H1 (cell line): Measurements from ENCODE around the gene TAF1D. TPM values are rescaled to one million over a fixed set of nuclear protein-coding genes. Genes with fewer than 3 reads are reported as not detected.

ENCODE experiments used
- CTCF ChIA-PET: fragments of 300-600 bp; sonication (Branson Sonifier 250); formaldehyde crosslinking; loops from one replicate; lab custom pipeline; 2021; ENCODE audit not compliant: partially characterized antibody; lab: Charles Lee
- POLR2A ChIA-PET: fragments of 300-600 bp; sonication (Branson Sonifier 250); formaldehyde crosslinking; loops from one replicate; lab custom pipeline; 2021; ENCODE audit warnings: inconsistent platforms; ENCODE audit not compliant: partially characterized antibody; lab: Charles Lee
- DNase-seq, 2 experiments: peaks; one replicate each; pipeline versions ENCODE4 v3.0.0 to v3.0.0-alpha.2; 2010 to 2022; ENCODE audit warnings: low spot score in 2 of 2, low read depth in 1 of 2, mixed read lengths in 1 of 2
- FAIRE-seq: peaks from 2 replicates; lab custom pipeline; 2011; peaks lifted over from hg19 to GRCh38; lab: Jason Lieb, UNC
- H2AFZ ChIP-seq: 2 replicates; pipeline ENCODE4 v1.8.1; 2012; ENCODE audit warnings: low read length, inconsistent platforms
- H2AK5ac ChIP-seq: 2 replicates; pipeline ENCODE4 v1.6.1; 2013; ENCODE audit warnings: low read depth, low read length
- H2BK120ac ChIP-seq: replicated peaks from 2 replicates; pipeline ENCODE3; 2013; ENCODE audit warnings: low read depth, low read length, inconsistent platforms
- H2BK12ac ChIP-seq: 2 replicates; pipeline ENCODE4 v1.6.1; 2013; ENCODE audit warnings: low read depth, low read length
- H2BK15ac ChIP-seq: 2 replicates; pipeline ENCODE4 v1.6.1; 2013; ENCODE audit warnings: low read length
- H2BK20ac ChIP-seq: 2 replicates; pipeline ENCODE4 v1.6.1; 2013; ENCODE audit warnings: low read length
- H2BK5ac ChIP-seq: 2 replicates; pipeline ENCODE4 v1.6.1; 2013; ENCODE audit warnings: low read depth, low read length
- H3K14ac ChIP-seq: 2 replicates; pipeline ENCODE4 v1.6.1; 2013; ENCODE audit warnings: inconsistent platforms; ENCODE audit not compliant: insufficient read length
- H3K18ac ChIP-seq: 2 replicates; pipeline ENCODE4 v1.6.1; 2013; ENCODE audit warnings: low read length; ENCODE audit errors: extremely low read depth
- H3K23ac ChIP-seq: 2 replicates; pipeline ENCODE4 v1.6.1; 2013; ENCODE audit warnings: inconsistent platforms; ENCODE audit not compliant: insufficient read length
- H3K23me2 ChIP-seq: 2 replicates; pipeline ENCODE4 v1.6.1; 2013; ENCODE audit warnings: low read depth, low read length
- H3K27ac ChIP-seq: 2 replicates; pipeline ENCODE4 v1.6.1; 2011; ENCODE audit warnings: low read depth, low read length, inconsistent platforms
- H3K27me3 ChIP-seq, 4 experiments: replicated peaks in 1 of 4; 1 replicate in 1 of 4; 2 replicates in 3 of 4; pipeline versions ENCODE4 v1.6.1 to v1.8.1; 2011 to 2013; ENCODE audit warnings: low read length in 3 of 4, mild to moderate bottlenecking in 3 of 4, inconsistent platforms in 2 of 4, mixed read lengths in 2 of 4, moderate library complexity in 1 of 4; ENCODE audit not compliant: control insufficient read depth in 3 of 4, insufficient read depth in 3 of 4; ENCODE audit errors: extremely low read depth in 1 of 4
- H3K36me3 ChIP-seq, 4 experiments: 2 replicates each; pipeline versions ENCODE4 v1.6.1 to v1.8.1; 2011 to 2013; ENCODE audit warnings: mild to moderate bottlenecking in 4 of 4, low read length in 3 of 4, moderate library complexity in 2 of 4, control low read depth in 1 of 4, inconsistent platforms in 1 of 4; ENCODE audit not compliant: insufficient read depth in 4 of 4, control insufficient read depth in 2 of 4
- H3K4ac ChIP-seq: replicated peaks from 2 replicates; pipeline ENCODE3; 2013; ENCODE audit warnings: low read length, low read depth, mixed read lengths, inconsistent platforms; ENCODE audit not compliant: insufficient read length
- H3K4me1 ChIP-seq, 4 experiments: replicated peaks in 1 of 4; 1 replicate in 1 of 4; 2 replicates in 3 of 4; pipeline versions ENCODE4 v1.6.1 to v1.8.1; 2011 to 2013; ENCODE audit warnings: low read length in 3 of 4, inconsistent platforms in 2 of 4, mixed read lengths in 1 of 4; ENCODE audit not compliant: insufficient read depth in 4 of 4, control insufficient read depth in 3 of 4
- H3K4me2 ChIP-seq, 2 experiments: 2 replicates each; pipeline versions ENCODE4 v1.6.1 to v1.8.1; 2011 to 2013; ENCODE audit warnings: low read depth in 2 of 2, low read length in 2 of 2, control low read depth in 1 of 2, inconsistent platforms in 1 of 2, mild to moderate bottlenecking in 1 of 2; ENCODE audit not compliant: insufficient read depth in 1 of 2
- H3K4me3 ChIP-seq, 4 experiments: fragments of 200-600, 300-600 bp in 1 of 4; sonication (generic), shearing (Covaris generic), sonication (Bioruptor Twin) in 1 of 4; 2 replicates each; pipeline versions ENCODE4 v1.5.1 to v1.8.1; 2011 to 2016; ENCODE audit warnings: low read length in 4 of 4, low read depth in 3 of 4, control low read depth in 2 of 4, inconsistent platforms in 2 of 4, mild to moderate bottlenecking in 2 of 4, mixed read lengths in 1 of 4, moderate library complexity in 1 of 4; ENCODE audit not compliant: insufficient read depth in 2 of 4; ENCODE audit errors: extremely low read depth in 1 of 4
- H3K56ac ChIP-seq: replicated peaks from 2 replicates; pipeline ENCODE3; 2013; ENCODE audit warnings: low read depth, mild to moderate bottlenecking, mixed read lengths, low read length, inconsistent platforms; ENCODE audit not compliant: insufficient read length
- H3K79me1 ChIP-seq: 2 replicates; pipeline ENCODE4 v1.6.1; 2013; ENCODE audit warnings: low read depth, low read length, control low read depth
- H3K79me2 ChIP-seq, 2 experiments: 2 replicates each; pipeline versions ENCODE4 v1.6.1 to v1.8.1; 2012 to 2013; ENCODE audit warnings: low read length in 2 of 2, mild to moderate bottlenecking in 2 of 2, inconsistent platforms in 1 of 2; ENCODE audit not compliant: insufficient read depth in 2 of 2, control insufficient read depth in 1 of 2
- H3K9ac ChIP-seq, 4 experiments: replicated peaks in 1 of 4; 1 replicate in 1 of 4; 2 replicates in 3 of 4; pipeline versions ENCODE4 v1.6.1 to v1.8.1; 2011 to 2013; ENCODE audit warnings: low read depth in 3 of 4, low read length in 3 of 4, control low read depth in 2 of 4, mild to moderate bottlenecking in 2 of 4, moderate library complexity in 2 of 4, inconsistent platforms in 1 of 4; ENCODE audit errors: extremely low read depth in 1 of 4
- H3K9me3 ChIP-seq, 2 experiments: 2 replicates each; pipeline versions ENCODE4 v1.6.1 to v1.8.1; 2012 to 2013; ENCODE audit warnings: mild to moderate bottlenecking in 2 of 2, moderate library complexity in 2 of 2, control low read depth in 1 of 2, inconsistent platforms in 1 of 2, low read depth in 1 of 2, low read length in 1 of 2, mixed read lengths in 1 of 2; ENCODE audit not compliant: insufficient read depth in 2 of 2
- H4K20me1 ChIP-seq, 2 experiments: replicated peaks in 1 of 2; 2 replicates each; pipeline versions ENCODE3 to v1.8.1; 2011 to 2013; ENCODE audit warnings: inconsistent platforms in 2 of 2, low read length in 2 of 2, mild to moderate bottlenecking in 1 of 2; ENCODE audit not compliant: insufficient read depth in 2 of 2, control insufficient read depth in 1 of 2
- H4K5ac ChIP-seq: 2 replicates; pipeline ENCODE4 v1.6.1; 2013; ENCODE audit warnings: low read length, low read depth, mixed read lengths, inconsistent platforms; ENCODE audit not compliant: insufficient read length
- H4K8ac ChIP-seq: 2 replicates; pipeline ENCODE4 v1.8.0; 2013; ENCODE audit warnings: mild to moderate bottlenecking, moderate library complexity, low read length, inconsistent platforms; ENCODE audit not compliant: insufficient read depth; ENCODE audit errors: extremely low read depth
- H4K91ac ChIP-seq: replicated peaks from 2 replicates; pipeline ENCODE3; 2013; ENCODE audit warnings: low read length, mixed read lengths, inconsistent platforms; ENCODE audit not compliant: insufficient read length
- EZH2 ChIP-seq: fragments of 200-600 bp; sonication (generic); IDR thresholded peaks from 2 replicates; pipeline ENCODE4 v1.7.1; 2012; ENCODE audit warnings: low read depth, mild to moderate bottlenecking, moderate library complexity, low read length, inconsistent platforms; ENCODE audit not compliant: severe bottlenecking
- HDAC6 ChIP-seq: IDR thresholded peaks from one replicate; pipeline ENCODE4 v1.7.1; 2012; ENCODE audit warnings: low read depth, mild to moderate bottlenecking, inconsistent platforms, low read length, moderate library complexity
- KDM1A ChIP-seq: fragments of 200-600, 300-600 bp; sonication (generic); IDR thresholded peaks from 2 replicates; pipeline ENCODE4 v1.7.1; 2016; ENCODE audit warnings: mild to moderate bottlenecking, low read length, borderline replicate concordance
- KDM4A ChIP-seq: IDR thresholded peaks from one replicate; pipeline ENCODE4 v1.7.1; 2012; ENCODE audit warnings: low read depth, mild to moderate bottlenecking, moderate library complexity, low read length, inconsistent platforms; ENCODE audit not compliant: severe bottlenecking
- NANOG ChIP-seq: IDR thresholded peaks from 2 replicates; pipeline ENCODE4 v1.6.1; 2011; ENCODE audit warnings: low read length, low read depth, mild to moderate bottlenecking, inconsistent platforms; ENCODE audit not compliant: insufficient read depth, poor library complexity, severe bottlenecking
- POLR2AphosphoS5 ChIP-seq: IDR thresholded peaks from 2 replicates; pipeline ENCODE4 v1.6.1; 2011; ENCODE audit warnings: low read depth, low read length
- RBBP5 ChIP-seq: IDR thresholded peaks from 2 replicates; pipeline ENCODE4 v1.7.1; 2012; ENCODE audit warnings: low read depth, mild to moderate bottlenecking, inconsistent platforms, low read length, moderate library complexity, borderline replicate concordance
- SIRT6 ChIP-seq: IDR thresholded peaks from one replicate; pipeline ENCODE4 v1.7.1; 2012; ENCODE audit warnings: low read length, inconsistent platforms
- SP4 ChIP-seq: IDR thresholded peaks from 2 replicates; pipeline ENCODE4 v1.6.1; 2012; ENCODE audit warnings: low read length, inconsistent platforms
- TCF12 ChIP-seq: IDR thresholded peaks from 2 replicates; pipeline ENCODE4 v1.6.1; 2011; ENCODE audit warnings: low read depth, mild to moderate bottlenecking, low read length
- WGBS, 2 experiments: shearing (Covaris generic) in 1 of 2; methylation state at CpG; one replicate each; pipeline versions ENCODE4 v1.1.6 to v1.1.7; 2013 to 2015; ENCODE audit warnings: low lambda C conversion rate in 2 of 2, mixed read lengths in 2 of 2, inconsistent platforms in 1 of 2, low coverage in 1 of 2, missing lambda C conversion rate in 1 of 2; ENCODE audit not compliant: insufficient replicate concordance in 2 of 2, insufficient coverage in 1 of 2, insufficient read length in 1 of 2; ENCODE audit errors: extremely low coverage in 1 of 2, missing lambda C conversion rate in 1 of 2; 5-methylcytosine and 5-hydroxymethylcytosine counted together
- polyA plus RNA-seq, 7 experiments: library from polyadenylated mRNA; depleted of rRNA in 3 of 7; stranded (reverse) in 5 of 7; unstranded in 2 of 7; fragments of >200 nt in 5 of 7; fragments of 200-250 nt in 2 of 7; gene quantifications; 1 replicate in 5 of 7; 2 replicates in 1 of 7; 4 replicates in 1 of 7; pipeline versions ENCODE4 v1.2.1 to v1.2.3, GENCODE V29; 2011 to 2013; ENCODE audit warnings: missing spikeins in 2 of 7, mixed read lengths in 2 of 7
- total RNA-seq: library from RNA; stranded (reverse); fragmentation: NEBNext Ultra II Directional; extraction: Animal tissue kit (Norgen Biotek cat#: 25700); gene quantifications from 2 replicates; pipeline ENCODE4 v1.2.1, GENCODE V29; 2021
- TF ChIP-seq, protein P1 (sequence below), 3 experiments: IDR thresholded peaks; 1 replicate in 2 of 3; 2 replicates in 1 of 3; pipeline versions ENCODE4 v1.5.1 to v1.6.1; 2011; ENCODE audit warnings: low read length in 3 of 3, mild to moderate bottlenecking in 3 of 3, inconsistent platforms in 2 of 3, low read depth in 1 of 3, moderate library complexity in 1 of 3; ENCODE audit not compliant: insufficient read depth in 1 of 3; ENCODE audit errors: control extremely low read depth in 1 of 3

The TAF1D gene
- total and polyA plus RNA-seq, 2 of the 8 experiments (the other 6 are each of a cell fraction or from before 2014, with no cell fraction given), result 64.7 to 212 TPM

- ChIA-PET CTCF (interaction anchor here (0.9 to 1.8 kb wide), 3 partner anchors 9 to 45 kb away, joined by 3 to 5 read pairs (median 3); partner anchors contain the start of gene MED17), POLR2A (interaction anchor here (0.6 to 16.4 kb wide), 9 partner anchors 13 to 609 kb away, joined by 3 to 495 read pairs (median 36); partner anchors contain the start of gene MED17)
- no peak for DNase-seq
- Histone ChIP-seq H2BK12ac (no peak overlapping the region), H3K27ac (no peak overlapping the region), H4K8ac (no peak overlapping the region), H2BK20ac (no peak overlapping the region), H3K4me1 (peaks cover 0 to 9% (median 5%) of the 10 kb centered on the region in 4 experiments; a peak in 5 of 7 replicates), H3K9ac (peak overlapping the region in 2 of 4 experiments; percentile 2 to 35; a peak in 4 of 7 replicates), H3K4ac (no peak overlapping the region), H3K79me1 (no peaks in the 10 kb centered on the region; the same call in 1 of the 2 replicates), H3K4me3 (peak overlapping the region; percentile 91 to 100 (median 98); a peak in 7 of 8 replicates), H3K23ac (no peak overlapping the region), H3K14ac (no peak overlapping the region), H3K4me2 (peak overlapping the region; percentile 69 to 96), H2BK15ac (no peak overlapping the region), H3K23me2 (no peaks in the 10 kb centered on the region; the same call in 1 of the 2 replicates), H3K27me3 (no peaks in the 10 kb centered on the region), H3K56ac (no peak overlapping the region), H2AK5ac (no peak overlapping the region), H2BK5ac (no peak overlapping the region), H4K91ac (no peak overlapping the region), H3K79me2 (peaks cover 18 to 82% of the 10 kb centered on the region in 2 experiments), H2BK120ac (no peak overlapping the region), H4K5ac (no peak overlapping the region), H3K36me3 (peaks cover 37 to 69% (median 59%) of the 10 kb centered on the region in 4 experiments), H2AFZ (no peak overlapping the region), H3K9me3 (no peaks in the 10 kb centered on the region), H3K18ac (no peak overlapping the region), H4K20me1 (peaks cover 11 to 12% of the 10 kb centered on the region in 2 experiments)
- FAIRE-seq, result no peak
- 80% methylated on average over 6 of the region's 6 CpGs; no CpG with 5 or more reads in 1 of the 2 experiments for WGBS, 2 experiments
- no peak for TF ChIP-seq EZH2
- TF ChIP-seq, protein P1, sequence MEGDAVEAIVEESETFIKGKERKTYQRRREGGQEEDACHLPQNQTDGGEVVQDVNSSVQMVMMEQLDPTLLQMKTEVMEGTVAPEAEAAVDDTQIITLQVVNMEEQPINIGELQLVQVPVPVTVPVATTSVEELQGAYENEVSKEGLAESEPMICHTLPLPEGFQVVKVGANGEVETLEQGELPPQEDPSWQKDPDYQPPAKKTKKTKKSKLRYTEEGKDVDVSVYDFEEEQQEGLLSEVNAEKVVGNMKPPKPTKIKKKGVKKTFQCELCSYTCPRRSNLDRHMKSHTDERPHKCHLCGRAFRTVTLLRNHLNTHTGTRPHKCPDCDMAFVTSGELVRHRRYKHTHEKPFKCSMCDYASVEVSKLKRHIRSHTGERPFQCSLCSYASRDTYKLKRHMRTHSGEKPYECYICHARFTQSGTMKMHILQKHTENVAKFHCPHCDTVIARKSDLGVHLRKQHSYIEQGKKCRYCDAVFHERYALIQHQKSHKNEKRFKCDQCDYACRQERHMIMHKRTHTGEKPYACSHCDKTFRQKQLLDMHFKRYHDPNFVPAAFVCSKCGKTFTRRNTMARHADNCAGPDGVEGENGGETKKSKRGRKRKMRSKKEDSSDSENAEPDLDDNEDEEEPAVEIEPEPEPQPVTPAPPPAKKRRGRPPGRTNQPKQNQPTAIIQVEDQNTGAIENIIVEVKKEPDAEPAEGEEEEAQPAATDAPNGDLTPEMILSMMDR (IDR thresholded peaks at IDR 0.05; ENCODE audit: control extremely low read depth in 1 of 3, insufficient read depth in 1 of 3, low read depth in 1 of 3, low read length in 3 of 3), result no peak
- 0 out of 2 replicates have a peak, but pooled peaks have one; percentile 62 for TF ChIP-seq POLR2AphosphoS5
- TF ChIP-seq KDM1A, result no peak
- no peak for TF ChIP-seq NANOG
- no peak for TF ChIP-seq HDAC6
- no peak for TF ChIP-seq TCF12
- TF ChIP-seq RBBP5, result no peak
- TF ChIP-seq KDM4A, result no peak
- no peak for TF ChIP-seq SIRT6
- TF ChIP-seq SP4, result no peak
Measured at GRCh38 chr11:93738647-93739081, 2.6 kb downstream of the TAF1D start.
